Kidney (tissue), 14 donors: ENCODE measurements around the gene CLEC16A. TPM values are rescaled to one million over a fixed set of nuclear protein-coding genes. Genes with fewer than 3 reads are reported as not detected.
A peak's percentile ranks its signal among the peaks of the same experiment; 100 is the strongest.

Source experiments
- DNase-seq, 5 donors: peaks; one replicate each; pipeline ENCODE4 v3.0.0-alpha.2; 2013 to 2020
- FAIRE-seq: peaks from 2 replicates; lab custom pipeline; 2012; peaks lifted over from hg19 to GRCh38; lab: Jason Lieb, UNC
- H3K27ac ChIP-seq, 2 donors: one replicate each; pipeline ENCODE4 v1.7.0; 2013; ENCODE audit warnings: low read depth in 2 of 2, low read length in 2 of 2, inconsistent platforms in 1 of 2
- H3K27me3 ChIP-seq: one replicate; pipeline ENCODE4 v1.7.1; 2013; ENCODE audit warnings: low read length, inconsistent platforms; ENCODE audit not compliant: control insufficient read depth, insufficient read depth
- H3K36me3 ChIP-seq, 3 donors: one replicate each; pipeline versions ENCODE4 v1.7.0 to v1.7.1; 2013; ENCODE audit warnings: low read length in 3 of 3, control low read depth in 1 of 3, inconsistent platforms in 1 of 3; ENCODE audit not compliant: insufficient read depth in 3 of 3, control insufficient read depth in 2 of 3
- H3K4me1 ChIP-seq, 3 donors: one replicate each; pipeline versions ENCODE4 v1.7.0 to v1.7.1; 2013; ENCODE audit warnings: low read length in 3 of 3, inconsistent platforms in 1 of 3, low read depth in 1 of 3; ENCODE audit not compliant: control insufficient read depth in 2 of 3, insufficient read depth in 2 of 3
- H3K4me3 ChIP-seq, 3 donors: one replicate each; pipeline versions ENCODE4 v1.7.0 to v1.8.1; 2013; ENCODE audit warnings: low read length in 3 of 3, control low read depth in 1 of 3, inconsistent platforms in 1 of 3
- H3K9ac ChIP-seq, 3 donors: one replicate each; pipeline versions ENCODE4 v1.7.0 to v1.7.1; 2013; ENCODE audit warnings: low read length in 3 of 3, control low read depth in 1 of 3, inconsistent platforms in 1 of 3
- H3K9me3 ChIP-seq, 3 donors: one replicate each; pipeline versions ENCODE4 v1.7.0 to v1.7.1; 2013; ENCODE audit warnings: low read length in 3 of 3, control low read depth in 1 of 3, inconsistent platforms in 1 of 3; ENCODE audit not compliant: control insufficient read depth in 2 of 3, insufficient read depth in 1 of 3
- intact Hi-C: fragments of 100-400 bp; cut with DNase I; formaldehyde crosslinking; loops from one replicate; pipeline ENCODE4 v1.11.1; 2022
- polyA plus RNA-seq: library from polyadenylated mRNA; stranded (reverse); fragments of 350-450 nt; fragmentation: Illumina TruSeq; extraction: RNeasy Lipid Tissue Mini Kit (QIAGEN cat#74804); gene quantifications from one replicate; pipeline ENCODE4 v1.2.3, GENCODE V29; 2014; ENCODE audit warnings: low read depth, low replicate concordance; ENCODE audit not compliant: insufficient read depth
- total RNA-seq: library from RNA; stranded (reverse); fragmentation: NEBNext Ultra II Directional; extraction: Animal tissue kit (Norgen Biotek cat#: 25700); gene quantifications from one replicate; pipeline ENCODE4 v1.2.1, GENCODE V29; 2021
- TF ChIP-seq, protein P1 (sequence below): IDR thresholded peaks from 3 replicates; pipeline ENCODE4 v1.5.1; 2012; ENCODE audit warnings: mild to moderate bottlenecking, moderate library complexity, borderline replicate concordance; ENCODE audit not compliant: insufficient read depth; ENCODE audit errors: extremely low read depth
- donor health status: control.
- donor health status: control.
- donor health status: control.
- donor health status: control.
- donor health status: control.
- donor health status: DM: yes; HTN: yes; CAD: no.
- donor health status: Normal renal cell carcinoma (clear cell type).

CLEC16A gene
- total and polyA plus RNA-seq, 2 donors from 2014 or later, result 10.8 to 51.9 TPM

DNA sequence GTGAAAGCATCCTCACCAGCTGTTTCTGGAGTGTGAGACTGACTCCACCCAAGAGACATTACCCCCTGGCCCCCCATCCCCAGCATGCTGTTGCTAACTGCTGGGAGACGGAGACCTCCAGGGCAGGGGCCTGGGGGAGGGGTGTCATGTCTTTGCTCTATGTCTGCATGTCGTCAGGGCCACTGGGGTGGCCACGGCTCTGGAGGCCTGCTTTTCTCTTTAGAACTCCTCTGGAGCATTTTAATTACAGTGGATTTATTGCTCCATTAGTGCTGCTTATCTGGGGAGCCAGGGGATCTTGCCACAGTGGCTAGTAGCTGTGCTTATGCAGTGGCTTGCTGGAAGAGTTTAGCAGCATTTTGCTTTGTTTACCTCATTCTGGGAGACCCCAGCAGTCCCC lies 32.3 kb downstream of the CLEC16A start:
- no peaks in the 10 kb centered on the region for H3K9me3 ChIP-seq
- peaks cover 2 to 12% (median 8%) of the 10 kb centered on the region in 3 donors for H3K36me3 ChIP-seq
- intact Hi-C loops, result loop anchor here (5.0 kb wide), 1 partner anchor 281 kb away; the partner anchor contains the start of gene SOCS1
- H3K4me1 ChIP-seq, result peaks cover 3 to 7% (median 5%) of the 10 kb centered on the region in 3 donors
- no peak overlapping the region for H3K9ac ChIP-seq
- TF ChIP-seq, protein P1, sequence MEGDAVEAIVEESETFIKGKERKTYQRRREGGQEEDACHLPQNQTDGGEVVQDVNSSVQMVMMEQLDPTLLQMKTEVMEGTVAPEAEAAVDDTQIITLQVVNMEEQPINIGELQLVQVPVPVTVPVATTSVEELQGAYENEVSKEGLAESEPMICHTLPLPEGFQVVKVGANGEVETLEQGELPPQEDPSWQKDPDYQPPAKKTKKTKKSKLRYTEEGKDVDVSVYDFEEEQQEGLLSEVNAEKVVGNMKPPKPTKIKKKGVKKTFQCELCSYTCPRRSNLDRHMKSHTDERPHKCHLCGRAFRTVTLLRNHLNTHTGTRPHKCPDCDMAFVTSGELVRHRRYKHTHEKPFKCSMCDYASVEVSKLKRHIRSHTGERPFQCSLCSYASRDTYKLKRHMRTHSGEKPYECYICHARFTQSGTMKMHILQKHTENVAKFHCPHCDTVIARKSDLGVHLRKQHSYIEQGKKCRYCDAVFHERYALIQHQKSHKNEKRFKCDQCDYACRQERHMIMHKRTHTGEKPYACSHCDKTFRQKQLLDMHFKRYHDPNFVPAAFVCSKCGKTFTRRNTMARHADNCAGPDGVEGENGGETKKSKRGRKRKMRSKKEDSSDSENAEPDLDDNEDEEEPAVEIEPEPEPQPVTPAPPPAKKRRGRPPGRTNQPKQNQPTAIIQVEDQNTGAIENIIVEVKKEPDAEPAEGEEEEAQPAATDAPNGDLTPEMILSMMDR, result no peak
- no peak overlapping the region for H3K4me3 ChIP-seq
- FAIRE-seq (no peak), DNase-seq (peak in 4 of 5 donors; percentile 82 to 92 (median 88))
- no peak overlapping the region for H3K27ac ChIP-seq
- H3K27me3 ChIP-seq, result no peaks in the 10 kb centered on the region

- Histone ChIP-seq H3K27me3 (no peaks in the 10 kb centered on the region), H3K9me3 (no peaks in the 10 kb centered on the region), H3K36me3 (peaks cover 2 to 11% (median 5%) of the 10 kb centered on the region in 3 donors), H3K27ac (no peak overlapping the region), H3K4me3 (no peak overlapping the region), H3K9ac (no peak overlapping the region), H3K4me1 (peaks cover 0 to 6% (median 2%) of the 10 kb centered on the region in 3 donors)
- DNase-seq (no peak), FAIRE-seq (no peak)
- TF ChIP-seq, protein P1, result no peak
- intact Hi-C loops, result loop anchor here (5.0 kb wide), 1 partner anchor 279 kb away; the partner anchor contains the start of gene SOCS1
Measured at GRCh38 chr16:10978124-10978523, 33.8 kb downstream of the CLEC16A start.

DNA sequence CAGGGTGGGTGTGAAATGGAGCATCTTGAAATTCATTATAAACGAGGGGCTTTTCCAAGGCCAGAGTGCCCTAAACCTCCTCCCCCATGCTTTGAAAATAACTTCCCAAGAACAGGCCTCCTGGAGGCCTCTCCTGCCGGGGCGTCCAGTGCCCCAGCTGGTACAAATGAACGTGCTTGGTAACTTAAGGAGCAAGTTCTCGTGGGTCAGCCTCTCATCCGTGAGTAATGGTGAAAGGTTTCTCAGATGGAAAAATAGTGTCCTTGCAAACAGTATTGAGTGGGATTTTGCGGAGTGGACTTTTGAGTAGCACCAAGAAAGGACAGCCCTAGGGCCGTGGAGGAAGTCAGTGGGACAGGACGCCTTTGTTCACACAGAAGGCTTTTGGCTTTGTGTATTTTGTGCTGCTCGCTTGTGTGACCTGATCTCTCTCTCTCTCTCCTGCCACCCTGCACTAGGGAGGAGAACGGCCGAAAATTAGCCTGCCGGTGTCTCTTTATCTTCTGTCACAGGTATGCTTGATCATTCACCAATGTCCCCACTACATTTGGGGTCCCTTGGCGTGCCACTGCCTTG lies 34.6 kb downstream of the CLEC16A start:
- TF ChIP-seq, protein P1, result no peak
- peak in 3 of 5 donors; percentile 66 to 82 (median 74) for DNase-seq
- H3K27ac ChIP-seq, result no peak overlapping the region
- no peak overlapping the region for H3K9ac ChIP-seq
- FAIRE-seq, result no peak
- no peaks in the 10 kb centered on the region for H3K27me3 ChIP-seq
- peaks cover 2 to 8% (median 5%) of the 10 kb centered on the region in 3 donors for H3K36me3 ChIP-seq
- H3K4me3 ChIP-seq, result no peak overlapping the region
- H3K9me3 ChIP-seq, result no peaks in the 10 kb centered on the region
- intact Hi-C loops, result loop anchor here (5.0 kb wide), 1 partner anchor 278 kb away; the partner anchor contains the start of gene SOCS1
- H3K4me1 ChIP-seq, result peaks cover 0 to 6% (median 2%) of the 10 kb centered on the region in 3 donors
